Osteoblast (primary cell): Measurements from ENCODE around the gene ATG5. TPM values are rescaled to one million over a fixed set of nuclear protein-coding genes. Genes with fewer than 3 reads are reported as not detected.

Experiments used
- DNase-seq: peaks from one replicate; pipeline ENCODE4 v3.0.0; 2011; ENCODE audit warnings: low spot score, mixed read lengths; ENCODE audit not compliant: insufficient read length; ENCODE audit errors: missing footprints
- H2AFZ ChIP-seq: 2 replicates; pipeline ENCODE4 v1.6.0; 2011; ENCODE audit warnings: mild to moderate bottlenecking, low read length
- H3K27ac ChIP-seq: 2 replicates; pipeline ENCODE4 v1.5.1; 2011; ENCODE audit warnings: mild to moderate bottlenecking, low read depth, low read length, moderate library complexity
- H3K27me3 ChIP-seq: 2 replicates; pipeline ENCODE4 v1.6.0; 2012; ENCODE audit warnings: mild to moderate bottlenecking, control low read depth, inconsistent platforms, low read length, moderate library complexity; ENCODE audit not compliant: insufficient read depth
- H3K36me3 ChIP-seq: 2 replicates; pipeline ENCODE4 v1.5.1; 2011; ENCODE audit warnings: mild to moderate bottlenecking, low read length, control low read depth, moderate library complexity; ENCODE audit not compliant: insufficient read depth
- H3K4me1 ChIP-seq: 2 replicates; pipeline ENCODE4 v1.5.1; 2011; ENCODE audit warnings: mild to moderate bottlenecking, low read length, control low read depth, moderate library complexity; ENCODE audit not compliant: insufficient read depth
- H3K4me2 ChIP-seq: 2 replicates; pipeline ENCODE4 v1.6.0; 2011; ENCODE audit warnings: mild to moderate bottlenecking, low read length; ENCODE audit not compliant: insufficient read depth
- H3K4me3 ChIP-seq: fragments of 200-600 bp; sonication (generic); 3 replicates; pipeline ENCODE4 v1.5.1; 2012; ENCODE audit warnings: mild to moderate bottlenecking, low read length, inconsistent platforms; ENCODE audit not compliant: insufficient read depth
- H3K79me2 ChIP-seq: 2 replicates; pipeline ENCODE4 v1.6.0; 2012; ENCODE audit warnings: mild to moderate bottlenecking, low read length, control low read depth, inconsistent platforms; ENCODE audit not compliant: insufficient read depth
- H3K9me3 ChIP-seq: 2 replicates; pipeline ENCODE4 v1.5.1; 2011; ENCODE audit warnings: low read depth, low read length, control low read depth
- H4K20me1 ChIP-seq: 2 replicates; pipeline ENCODE4 v1.6.0; 2012; ENCODE audit warnings: mild to moderate bottlenecking, low read length, control low read depth; ENCODE audit not compliant: insufficient read depth
- CTCF ChIP-seq: IDR thresholded peaks from 2 replicates; pipeline ENCODE4 v1.5.1; 2011; ENCODE audit warnings: mild to moderate bottlenecking, low read depth, low read length, moderate library complexity; ENCODE audit errors: extremely low read depth
- total RNA-seq: library from RNA; depleted of rRNA; stranded (reverse); fragments of >200 nt; gene quantifications from 2 replicates; pipeline ENCODE4 v1.2.3, GENCODE V29; 2012

ATG5 gene
- total RNA-seq, 1 donor = 59.0 TPM

- no peak overlapping the region for H2AFZ ChIP-seq
- peaks cover 16% of the 10 kb centered on the region for H3K4me1 ChIP-seq
- no peaks in the 10 kb centered on the region for H4K20me1 ChIP-seq
- DNase-seq = no peak
- TF ChIP-seq CTCF = no peak
- H3K4me2 ChIP-seq = no peak overlapping the region
- no peaks in the 10 kb centered on the region for H3K9me3 ChIP-seq
- H3K36me3 ChIP-seq = no peaks in the 10 kb centered on the region
- H3K27ac ChIP-seq = no peak overlapping the region
- H3K79me2 ChIP-seq = no peaks in the 10 kb centered on the region
- no peaks in the 10 kb centered on the region for H3K27me3 ChIP-seq
- no peak overlapping the region for H3K4me3 ChIP-seq
These were observed 168.7 kb downstream of the ATG5 start for GRCh38 chr6:106156863-106157262.

GRCh38 chr6:106156413-106156812, 169.1 kb downstream of the ATG5 start:
- Histone ChIP-seq H3K79me2 (no peaks in the 10 kb centered on the region), H3K4me1 (peaks cover 16% of the 10 kb centered on the region), H2AFZ (no peak overlapping the region), H3K4me3 (no peak overlapping the region), H3K9me3 (no peaks in the 10 kb centered on the region), H3K4me2 (no peak overlapping the region), H4K20me1 (no peaks in the 10 kb centered on the region), H3K36me3 (no peaks in the 10 kb centered on the region), H3K27ac (no peak overlapping the region), H3K27me3 (no peaks in the 10 kb centered on the region)
- TF ChIP-seq CTCF = no peak
- DNase-seq = peak; percentile 25

- no peak for TF ChIP-seq CTCF
- H3K9me3 ChIP-seq = no peaks in the 10 kb centered on the region
- H3K36me3 ChIP-seq = no peaks in the 10 kb centered on the region
- no peak overlapping the region for H3K27ac ChIP-seq
- H3K79me2 ChIP-seq = no peaks in the 10 kb centered on the region
- H3K4me3 ChIP-seq = no peak overlapping the region
- no peaks in the 10 kb centered on the region for H4K20me1 ChIP-seq
- no peaks in the 10 kb centered on the region for H3K27me3 ChIP-seq
- no peak overlapping the region for H2AFZ ChIP-seq
- H3K4me2 ChIP-seq = no peak overlapping the region
- no peak for DNase-seq
- peaks cover 16% of the 10 kb centered on the region for H3K4me1 ChIP-seq
These were observed 170.2 kb downstream of the ATG5 start for GRCh38 chr6:106155219-106155830.

DNA sequence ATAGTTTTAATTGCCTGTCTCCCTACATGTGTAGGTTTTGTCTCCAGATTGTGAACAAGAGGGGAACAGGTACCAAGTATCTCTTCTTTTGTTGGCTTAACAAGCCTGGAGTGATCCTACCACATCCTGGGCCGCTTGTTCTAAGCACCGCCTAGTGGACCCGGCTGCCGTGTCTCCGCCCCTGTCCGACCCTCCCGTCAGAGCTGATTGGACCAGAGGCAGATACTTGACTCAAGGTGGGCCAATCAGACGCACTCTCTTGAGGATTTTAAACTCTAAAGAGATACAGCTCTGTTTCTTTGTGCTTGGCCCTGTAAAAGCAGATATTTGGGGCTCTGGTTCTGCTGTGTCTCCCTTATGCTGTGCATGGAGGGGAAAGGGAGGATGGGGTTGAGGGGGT, 171.2 kb downstream of the ATG5 start:
- Histone ChIP-seq H3K4me3 (no peak overlapping the region), H3K79me2 (no peaks in the 10 kb centered on the region), H3K36me3 (no peaks in the 10 kb centered on the region), H3K4me2 (no peak overlapping the region), H3K27ac (no peak overlapping the region), H3K9me3 (no peaks in the 10 kb centered on the region), H2AFZ (no peak overlapping the region), H3K27me3 (no peaks in the 10 kb centered on the region), H3K4me1 (peaks cover 10% of the 10 kb centered on the region), H4K20me1 (no peaks in the 10 kb centered on the region)
- TF ChIP-seq CTCF = no peak
- DNase-seq = peak; percentile 36
